Measurements from ENCODE around the gene PLEKHG3. TPM values are rescaled to one million over a fixed set of nuclear protein-coding genes. Genes with fewer than 3 reads are reported as not detected.

Gene PLEKHG3
- polyA plus RNA-seq, 3 donors = 89.0 to 107 (median 95.4) TPM

DNA sequence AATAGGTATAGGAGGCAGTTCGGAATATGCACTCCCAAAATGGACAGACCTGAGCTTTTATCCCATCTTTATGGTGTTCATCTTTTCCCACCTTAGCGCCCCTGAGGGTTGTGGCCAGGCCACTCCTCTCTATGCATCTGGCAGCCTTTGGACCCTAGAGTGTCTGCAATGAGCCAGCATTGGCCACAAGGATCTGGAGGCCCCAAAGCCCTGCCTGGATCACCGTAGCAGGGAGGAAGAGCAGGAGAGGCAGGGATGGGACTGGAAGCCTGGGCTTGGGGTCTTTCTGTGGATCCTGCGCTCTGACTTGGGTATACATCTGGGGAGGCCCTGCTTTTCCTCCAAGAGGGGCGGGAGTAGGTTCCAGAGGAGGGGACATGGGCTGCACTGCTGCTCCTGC lies 52.5 kb downstream of the PLEKHG3 start:
- DNase-seq (ENCODE audit: extremely low read depth in 1 of 11, low read depth in 9 of 11, low spot score in 4 of 11) = no peak

DNA sequence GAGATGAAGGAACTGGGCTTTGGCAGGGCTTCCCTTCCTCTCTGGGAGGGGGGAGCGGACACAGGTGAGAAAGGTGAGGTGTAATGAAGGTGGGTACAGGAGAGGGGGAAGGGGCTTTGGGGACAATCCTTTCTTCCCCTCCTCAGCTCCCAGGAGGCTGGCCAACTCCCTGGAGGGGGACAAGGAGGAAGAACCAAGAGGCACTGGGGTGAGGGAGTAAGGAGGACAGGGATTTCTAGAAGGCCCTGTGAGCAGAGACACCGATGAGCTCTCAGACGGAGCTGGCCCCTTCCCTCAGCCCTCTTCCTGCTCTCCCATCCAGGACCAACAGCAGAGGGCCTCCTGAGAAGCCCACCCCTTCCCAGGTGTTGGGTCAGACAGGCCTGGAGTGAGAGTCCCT lies 53.4 kb downstream of the PLEKHG3 start:
- DNase-seq (ENCODE audit: extremely low read depth in 1 of 11, low read depth in 9 of 11, low spot score in 4 of 11) = no peak

DNA sequence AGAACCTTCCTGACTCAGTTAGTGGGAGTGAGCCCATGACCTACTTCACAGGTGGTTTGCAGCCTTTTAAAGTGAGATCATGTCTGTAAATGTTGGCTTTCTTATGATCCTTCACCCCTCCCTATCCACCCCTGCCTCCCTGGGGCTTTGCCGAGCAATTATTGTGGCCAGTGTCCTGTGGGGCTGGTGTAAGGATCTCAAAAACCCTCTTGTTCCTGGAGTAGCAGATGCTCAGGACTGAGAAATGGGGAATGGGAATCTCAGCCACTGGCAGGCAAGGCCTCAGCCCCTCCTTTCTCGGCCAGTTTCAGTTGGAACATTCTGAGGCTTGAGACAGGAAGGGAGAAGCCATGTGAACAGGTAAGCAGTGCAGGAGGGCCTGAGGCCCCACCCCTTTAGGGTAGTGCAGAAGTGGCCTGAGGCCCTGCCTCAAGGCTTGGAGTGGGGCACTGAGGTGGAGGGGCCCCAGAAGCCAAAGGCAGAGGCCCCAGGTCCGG lies 53.8 kb downstream of the PLEKHG3 start:
- no peak for DNase-seq (ENCODE audit: extremely low read depth in 1 of 11, low read depth in 9 of 11, low spot score in 4 of 11)

DNA sequence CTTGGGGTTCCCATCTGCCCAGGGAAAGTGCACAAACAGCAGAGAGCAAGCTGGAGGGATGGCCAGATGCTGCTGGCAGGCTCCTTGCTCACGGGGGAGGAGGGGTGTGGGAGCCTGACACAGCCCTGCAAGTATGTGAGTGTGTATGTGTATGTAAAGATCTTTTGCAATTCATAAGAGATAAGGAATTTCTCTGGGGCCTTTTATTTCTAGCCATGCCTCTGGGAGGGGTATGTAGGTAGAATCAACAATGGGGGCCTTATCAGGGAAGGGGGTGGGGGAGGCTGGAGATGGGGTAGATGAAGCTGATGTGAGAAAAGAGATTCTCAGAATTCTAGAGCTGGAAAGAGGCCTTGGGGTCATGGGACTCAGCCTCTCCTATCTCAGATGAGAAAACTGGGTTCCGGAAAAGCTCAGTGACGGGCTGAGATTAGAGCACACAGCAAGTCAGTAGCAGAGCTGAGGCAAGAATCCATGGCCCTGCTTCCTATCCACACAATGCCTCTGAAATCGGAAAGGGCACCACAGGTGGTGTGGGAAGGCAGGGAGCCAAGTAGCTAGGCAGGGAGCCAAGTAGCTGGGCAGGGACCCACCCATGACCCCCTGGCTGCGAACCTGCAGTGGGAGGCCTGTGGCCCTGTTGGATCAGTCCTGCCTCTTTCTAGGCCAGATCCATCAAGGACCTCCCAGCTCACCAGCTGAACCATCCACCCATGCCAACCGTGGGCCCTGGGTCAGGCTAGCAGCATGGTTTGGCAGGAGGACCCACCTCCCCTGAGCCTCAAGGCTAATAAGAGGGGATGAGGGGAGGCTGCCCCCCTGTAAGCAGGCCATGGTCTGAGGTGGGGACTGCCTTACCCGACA lies 54.7 kb downstream of the PLEKHG3 start:
- DNase-seq (ENCODE audit: extremely low read depth in 1 of 11, low read depth in 9 of 11, low spot score in 4 of 11) = no peak

DNA sequence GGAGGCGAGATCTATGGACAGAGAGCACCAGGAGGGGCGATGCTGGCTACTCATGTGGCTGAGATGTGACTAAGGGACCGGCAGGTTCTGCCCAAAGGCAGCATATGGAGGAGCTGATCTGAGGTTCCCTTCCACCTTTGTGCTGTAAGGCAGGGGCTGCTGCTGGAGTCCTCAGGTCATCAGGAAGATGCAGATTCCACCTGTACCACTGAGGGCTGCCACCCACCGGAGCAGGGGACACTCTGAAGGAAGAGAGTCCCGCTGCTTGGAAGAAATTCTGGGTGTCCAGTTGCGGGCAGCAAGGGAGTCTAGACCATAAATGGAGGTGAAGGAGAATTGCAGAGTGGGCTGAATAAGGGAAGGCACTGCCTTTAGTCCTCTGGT lies 55.3 kb downstream of the PLEKHG3 start:
- DNase-seq (ENCODE audit: extremely low read depth in 1 of 11, low read depth in 9 of 11, low spot score in 4 of 11) = no peak

DNA sequence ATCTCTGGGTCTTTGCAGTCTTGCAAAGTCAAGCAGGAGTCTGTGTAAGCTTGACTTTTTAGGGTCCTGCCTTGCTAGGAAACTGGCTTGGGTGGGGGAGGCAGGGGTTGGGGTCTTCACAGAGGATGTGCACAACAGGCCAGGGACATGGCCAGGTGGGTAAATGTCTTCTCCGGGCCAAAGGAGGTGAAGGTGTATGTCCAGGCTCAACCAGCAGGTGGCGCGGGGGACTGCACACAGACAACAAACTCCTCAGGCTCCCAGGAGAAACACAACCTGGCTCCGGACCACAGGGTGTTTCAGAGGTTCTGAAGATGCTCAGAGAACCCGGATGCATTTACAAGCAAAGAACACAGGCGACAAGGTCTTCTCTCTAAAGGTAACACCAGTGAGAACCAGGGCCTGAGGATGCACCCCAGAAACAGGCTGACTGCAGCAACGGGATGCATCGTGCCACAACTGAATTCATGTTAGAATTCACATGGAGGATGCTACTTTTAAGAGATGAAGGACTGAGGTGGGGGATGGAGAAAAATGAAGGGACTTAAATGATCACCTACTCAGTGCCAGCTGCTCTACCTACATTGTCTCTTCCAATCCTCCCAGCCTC lies 56.0 kb downstream of the PLEKHG3 start:
- no peak for DNase-seq (ENCODE audit: extremely low read depth in 1 of 11, low read depth in 9 of 11, low spot score in 4 of 11)

DNA sequence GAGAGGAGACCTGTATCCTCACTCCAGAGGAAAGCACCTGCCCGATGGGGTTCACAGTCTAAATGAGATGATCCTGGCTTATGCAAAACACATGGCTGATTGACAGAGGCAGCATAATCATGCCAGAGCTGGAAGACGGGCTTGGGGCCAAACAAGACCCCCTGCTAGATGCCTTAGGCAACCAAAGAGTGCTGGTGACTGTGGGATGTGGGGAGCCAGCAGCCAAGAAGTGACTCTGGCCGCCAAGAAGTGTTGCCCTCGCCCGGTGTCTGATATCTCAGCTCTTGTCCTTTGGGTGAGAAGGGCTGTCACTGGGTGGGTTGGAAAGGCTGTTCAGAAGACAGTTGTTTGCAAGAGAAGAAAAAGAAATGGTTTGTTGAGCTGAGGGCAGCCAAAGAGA lies 56.7 kb downstream of the PLEKHG3 start:
- DNase-seq (ENCODE audit: extremely low read depth in 1 of 11, low read depth in 9 of 11, low spot score in 4 of 11) = no peak

DNA sequence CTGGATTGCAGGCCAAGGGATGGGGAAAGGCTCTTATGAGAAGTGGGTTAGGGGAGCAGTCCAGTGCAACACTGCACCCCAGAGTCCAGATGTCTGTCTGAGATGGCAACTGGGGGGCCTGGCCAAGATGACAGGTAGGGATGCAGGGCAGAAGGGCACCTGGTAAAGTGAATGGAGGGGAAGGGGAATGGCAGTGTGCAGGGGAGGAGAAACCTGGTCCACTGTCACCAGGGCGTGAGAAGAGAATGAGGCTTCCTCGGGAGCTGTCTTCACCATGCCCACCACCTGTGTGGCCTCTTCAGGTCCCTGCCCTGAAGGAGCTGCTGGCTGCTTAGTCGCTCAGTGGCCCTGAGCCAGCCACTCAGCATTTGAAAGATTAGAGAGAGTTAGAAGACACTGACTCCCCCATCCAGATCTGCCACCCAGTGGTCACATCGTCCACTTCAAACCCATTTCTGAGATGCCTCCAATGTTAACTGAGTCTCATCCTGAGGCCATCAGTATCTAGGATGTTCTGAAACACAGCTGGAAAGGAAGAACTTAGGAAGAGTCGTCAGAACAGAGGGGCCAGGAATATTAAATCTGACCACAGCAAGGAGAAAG lies 57.3 kb downstream of the PLEKHG3 start:
- DNase-seq (ENCODE audit: extremely low read depth in 1 of 11, low read depth in 9 of 11, low spot score in 4 of 11) = no peak

DNA sequence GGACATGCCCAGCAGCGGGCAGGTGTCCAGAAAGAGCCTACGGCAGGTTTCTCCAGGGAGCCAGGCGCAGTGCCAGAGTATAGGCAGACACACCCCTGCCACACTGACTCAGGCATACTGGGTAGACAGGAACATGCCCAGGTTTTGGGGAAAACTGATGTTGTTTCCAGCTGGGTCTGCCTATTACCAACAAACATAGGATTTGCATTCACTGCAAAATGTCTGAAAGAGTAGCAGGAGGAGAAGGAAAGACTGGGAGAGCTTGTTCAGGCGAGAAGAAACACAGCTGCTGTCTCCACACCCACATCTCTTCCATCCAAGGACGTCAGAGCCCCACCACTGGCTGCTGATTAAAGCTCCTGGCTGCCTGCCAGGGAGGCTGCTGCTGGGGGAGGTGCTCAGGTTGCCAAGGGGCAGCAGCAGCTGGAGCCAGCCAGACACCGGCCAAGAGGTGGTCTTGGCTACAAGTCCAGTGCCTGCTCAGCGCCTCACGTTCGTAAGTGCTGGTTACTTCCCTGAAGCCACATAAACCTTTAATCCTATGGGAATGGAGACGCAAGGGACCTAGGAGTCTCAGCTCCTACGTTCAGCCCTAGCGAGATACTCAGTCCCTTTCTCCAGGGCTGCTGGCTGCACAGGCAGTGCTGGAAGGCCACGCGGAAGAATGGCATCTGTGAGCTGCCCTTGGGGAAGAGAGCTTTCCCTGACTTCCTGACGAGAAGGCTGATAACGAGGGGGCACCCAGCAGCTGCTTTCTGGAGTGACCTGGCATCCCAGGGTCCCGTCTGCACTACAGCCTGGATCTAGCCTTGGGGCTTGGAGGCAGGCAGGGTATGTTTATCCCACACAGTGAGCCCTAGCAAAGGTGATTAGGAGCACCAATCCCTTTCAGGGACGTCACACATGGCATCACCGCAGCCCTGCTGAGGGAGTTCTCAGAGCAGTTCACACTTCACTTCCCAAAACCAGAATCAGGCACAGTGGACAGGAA lies 58.1 kb downstream of the PLEKHG3 start:
- DNase-seq (ENCODE audit: extremely low read depth in 1 of 11, low read depth in 9 of 11, low spot score in 4 of 11) = peak; percentile 84 to 93 (median 91)

DNA sequence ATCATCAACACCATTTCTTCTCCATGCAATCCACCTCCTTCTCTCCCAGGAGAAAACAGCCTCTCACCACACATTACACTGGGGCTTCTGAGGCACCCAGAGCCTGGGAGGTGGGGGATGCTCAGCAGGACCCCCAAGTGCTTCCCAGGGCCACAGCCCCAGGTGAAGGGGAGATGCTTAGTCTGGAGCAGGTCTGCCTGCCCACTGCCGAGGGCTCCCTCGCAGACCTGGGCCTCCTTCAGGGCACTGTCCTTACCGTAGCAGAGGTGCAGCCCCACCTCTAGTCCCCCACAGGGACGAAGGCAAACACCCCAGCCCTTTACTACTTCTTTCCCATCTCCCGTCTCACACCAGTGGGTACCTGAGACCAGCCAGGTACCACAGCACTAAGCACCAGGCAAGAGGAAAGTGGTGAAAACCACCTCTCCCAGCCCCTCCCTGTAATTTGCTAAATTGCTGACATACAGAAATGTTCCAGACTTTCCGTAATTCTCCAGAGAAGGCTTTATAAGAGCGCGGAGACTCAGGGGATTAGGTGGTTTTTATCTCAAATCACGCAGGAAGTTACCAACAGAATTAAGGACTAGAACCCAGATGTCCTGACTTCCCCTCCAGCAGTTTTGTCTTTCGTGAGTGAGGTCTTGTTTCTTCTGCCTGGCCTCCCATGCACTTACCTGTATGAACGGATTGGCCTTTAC lies 59.0 kb downstream of the PLEKHG3 start:
- DNase-seq (ENCODE audit: extremely low read depth in 1 of 11, low read depth in 9 of 11, low spot score in 4 of 11) = no peak

DNA sequence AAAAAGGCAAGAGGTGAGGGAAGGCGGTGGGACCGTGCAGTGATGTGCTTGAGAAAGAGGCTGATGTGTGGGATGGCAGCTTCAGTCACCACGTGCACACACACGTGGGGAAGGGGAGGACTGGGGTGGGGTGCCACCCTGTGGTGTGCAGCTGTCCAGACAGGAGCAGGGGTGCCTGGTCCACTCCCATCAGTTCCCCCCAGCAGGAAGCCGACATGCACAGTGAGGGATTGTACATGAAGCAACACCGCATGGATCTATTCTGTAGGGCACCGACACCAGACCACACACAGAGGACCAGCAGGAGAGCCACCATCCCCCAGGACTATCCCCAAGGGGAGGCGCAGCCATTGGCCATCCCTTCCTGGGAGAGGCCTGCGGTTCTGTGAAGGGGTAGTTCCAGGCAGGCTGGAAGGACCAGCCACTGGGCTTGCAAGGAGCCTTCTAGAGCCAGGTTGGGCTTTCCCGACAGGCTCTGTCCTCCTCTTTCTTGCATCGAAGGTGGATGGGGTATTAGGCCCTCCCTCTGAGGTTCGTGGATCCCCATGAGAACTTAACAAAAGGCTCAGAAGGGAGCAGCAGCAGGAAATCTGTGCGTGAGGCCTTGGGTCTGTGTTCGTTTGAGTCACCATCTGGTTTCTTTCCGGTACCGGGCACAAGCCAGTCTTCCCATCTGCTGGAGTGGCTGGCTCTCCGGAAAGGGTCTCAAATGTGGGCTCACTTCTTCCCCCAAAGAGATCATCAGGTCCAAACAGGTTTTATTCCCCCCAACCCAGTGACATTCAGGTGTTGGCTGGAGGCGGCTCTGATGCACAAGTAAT lies 59.8 kb downstream of the PLEKHG3 start:
- no peak for DNase-seq (ENCODE audit: extremely low read depth in 1 of 11, low read depth in 9 of 11, low spot score in 4 of 11)

DNA sequence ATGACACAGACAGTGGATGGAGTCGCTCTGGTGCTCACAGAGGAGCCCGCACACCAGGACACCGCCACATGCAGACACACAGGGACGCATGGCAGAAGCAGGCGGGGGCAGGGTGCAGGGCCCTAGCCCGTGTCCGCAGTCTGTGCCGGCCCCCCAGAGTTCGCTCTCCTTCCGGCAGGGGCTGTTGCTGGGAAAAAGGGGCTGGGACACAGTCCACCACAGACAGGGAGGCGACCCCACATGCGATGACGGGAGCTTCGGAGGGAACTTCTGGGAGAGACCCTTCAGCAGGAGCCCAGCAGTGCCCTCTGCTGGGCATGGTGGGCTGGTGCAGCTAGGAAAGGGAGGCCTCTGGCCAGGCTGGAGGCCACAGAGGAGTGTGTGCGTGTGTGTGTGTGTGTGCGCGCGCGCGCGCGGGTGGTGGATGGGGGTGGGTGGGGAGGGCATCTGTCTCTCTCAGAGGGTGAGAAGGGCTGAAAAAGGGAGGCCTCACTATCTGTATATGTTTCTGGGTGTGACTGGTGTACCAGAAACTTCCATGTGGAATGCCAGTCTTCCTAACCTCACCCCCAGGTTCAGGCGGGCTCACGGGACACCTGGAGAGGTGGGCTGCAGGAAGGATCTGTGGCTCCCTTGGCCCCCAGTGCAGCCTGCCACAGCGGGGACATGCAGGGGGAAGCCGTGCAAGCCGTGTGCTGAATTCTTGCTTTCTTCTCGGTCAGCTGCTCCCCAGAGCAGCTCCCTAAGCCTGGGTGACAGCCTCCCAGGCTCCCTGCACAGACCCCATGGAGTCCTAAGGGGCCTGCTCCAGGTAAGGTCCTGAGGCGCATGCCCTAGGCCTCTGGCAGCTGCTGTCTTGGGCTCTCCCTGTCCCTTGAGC lies 60.7 kb downstream of the PLEKHG3 start:
- peak in 10 of 11 donors; percentile 66 to 89 (median 76) for DNase-seq (ENCODE audit: extremely low read depth in 1 of 11, low read depth in 9 of 11, low spot score in 4 of 11)

DNA sequence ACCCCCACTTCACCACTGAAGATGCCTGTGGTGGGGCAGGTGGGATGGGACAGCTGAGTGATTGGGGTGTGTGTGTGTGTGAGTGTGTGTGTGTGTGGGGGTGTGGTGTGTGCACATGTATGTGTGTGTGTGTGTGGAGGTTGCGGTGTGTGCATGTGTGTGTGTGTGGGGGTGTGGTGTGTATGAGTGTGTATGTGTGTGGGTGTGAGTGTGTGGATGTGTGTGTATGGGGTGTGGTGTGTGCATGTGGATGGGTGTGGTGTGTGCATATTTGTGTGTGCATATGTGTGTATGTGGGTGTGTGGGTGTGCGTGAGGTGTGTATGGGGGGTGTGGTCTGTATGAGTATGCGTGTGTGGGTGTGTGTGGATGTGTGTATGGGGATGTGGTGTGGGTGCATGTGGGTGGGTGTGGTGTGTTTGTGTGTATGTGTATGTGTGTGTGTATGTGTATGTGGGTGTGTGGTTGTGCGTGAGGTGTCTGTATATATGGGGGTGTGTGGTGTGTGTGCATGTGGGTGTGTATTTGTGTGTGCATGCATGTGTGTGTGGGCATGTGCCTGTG lies 61.6 kb downstream of the PLEKHG3 start:
- no peak for DNase-seq (ENCODE audit: extremely low read depth in 1 of 11, low read depth in 9 of 11, low spot score in 4 of 11)

DNA sequence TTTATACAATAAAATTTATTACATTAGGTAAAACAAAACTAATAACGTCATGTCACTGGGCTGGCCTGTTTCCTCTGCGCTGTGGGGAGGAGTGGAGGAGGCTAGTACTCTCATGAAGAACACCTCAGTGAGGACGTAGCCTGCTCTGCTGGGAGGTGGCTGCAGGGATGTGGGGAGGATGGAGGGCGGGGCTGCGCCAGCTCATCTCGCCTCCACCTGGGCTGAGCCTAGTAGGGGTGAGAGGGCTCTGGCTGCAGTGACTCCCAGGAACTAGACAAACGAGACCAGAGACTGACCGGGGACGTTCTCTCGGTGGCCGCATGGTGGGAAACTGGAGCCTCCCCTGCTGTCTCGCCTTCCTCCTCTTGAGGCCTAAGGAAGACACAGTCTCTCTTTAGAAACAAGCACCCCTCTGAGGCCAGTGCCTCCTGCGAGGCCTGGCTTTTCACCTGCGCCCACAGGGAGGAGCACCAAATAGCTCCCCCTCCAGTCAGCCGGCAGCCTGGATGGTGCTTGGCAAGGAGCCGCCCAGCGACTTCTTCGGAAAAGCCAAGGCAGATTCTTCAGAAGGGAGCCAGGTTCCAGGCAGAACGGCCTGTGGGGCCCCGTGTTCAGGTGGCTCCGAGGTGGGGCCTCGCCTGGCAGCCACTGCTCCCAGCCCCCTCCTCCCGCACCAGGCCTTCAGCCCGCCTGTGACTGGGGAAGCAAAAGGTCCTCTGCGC lies 62.4 kb downstream of the PLEKHG3 start:
- DNase-seq (ENCODE audit: extremely low read depth in 1 of 11, low read depth in 9 of 11, low spot score in 4 of 11) = no peak

DNA sequence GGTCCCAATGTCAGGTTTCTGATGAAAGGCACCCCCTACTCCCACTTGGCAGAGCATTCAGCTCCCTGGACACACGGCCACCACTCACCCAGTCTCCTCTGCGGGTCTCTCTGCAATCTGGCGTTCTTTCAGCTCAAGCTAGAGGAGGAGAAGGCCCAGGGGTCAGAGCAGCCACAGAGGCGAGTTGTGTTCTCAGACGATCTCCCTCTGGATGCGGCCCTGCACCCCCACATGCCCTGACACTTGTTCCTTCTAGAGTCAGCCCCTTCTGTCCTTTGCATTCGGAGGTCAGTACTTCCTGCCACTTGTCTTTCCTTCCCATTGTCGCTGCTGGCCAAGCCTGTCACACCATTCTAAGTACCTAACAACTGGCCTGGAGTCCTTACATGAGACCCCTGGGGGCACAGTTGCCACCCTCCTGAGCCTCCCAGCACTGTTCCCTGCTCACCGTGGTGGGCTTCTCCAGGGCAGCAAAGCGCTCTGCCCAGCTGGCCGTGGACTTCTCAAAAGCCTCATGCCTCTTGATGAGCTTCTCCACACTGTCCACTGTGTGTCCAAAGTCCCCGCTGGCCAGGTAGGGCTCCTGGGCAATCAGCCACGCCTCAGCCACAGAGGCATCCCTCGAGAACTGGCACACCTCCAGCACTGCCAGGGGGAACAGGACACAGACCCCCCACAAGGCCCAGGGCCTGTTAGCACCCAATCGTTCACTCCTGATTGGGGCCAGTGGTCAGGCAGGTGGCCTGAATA lies 63.2 kb downstream of the PLEKHG3 start:
- no peak for DNase-seq (ENCODE audit: extremely low read depth in 1 of 11, low read depth in 9 of 11, low spot score in 4 of 11)

All from renal cortex interstitium (tissue), 11 donors.